T-helper 2 cell treated with Interferon-gamma antibody and Interleukin-4, amounts not matched to agents 5 μg/mL and 100 μg/mL, for 36 hours (primary cell): ENCODE results near the gene RPL7A.

Source experiments
- DNase-seq: peaks from one replicate; pipeline ENCODE4 v3.0.0; 2021; ENCODE audit warnings: low spot score
- H3K27ac Mint-ChIP-seq: one replicate; pipeline ENCODE4 v1.8.0; 2021; ENCODE audit warnings: mild to moderate bottlenecking, mixed read lengths
- H3K27me3 Mint-ChIP-seq: one replicate; pipeline ENCODE4 v1.8.0; 2021; ENCODE audit warnings: low read depth, mixed read lengths
- H3K36me3 Mint-ChIP-seq: one replicate; pipeline ENCODE4 v1.8.0; 2021; ENCODE audit warnings: low read depth, mixed read lengths
- H3K4me1 Mint-ChIP-seq: one replicate; pipeline ENCODE4 v1.8.0; 2021; ENCODE audit warnings: low read depth, mixed read lengths
- H3K4me3 Mint-ChIP-seq: one replicate; pipeline ENCODE4 v1.8.0; 2022; ENCODE audit warnings: mild to moderate bottlenecking, moderate library complexity, mixed read lengths
- H3K9me3 Mint-ChIP-seq: one replicate; pipeline ENCODE4 v1.8.0; 2021; ENCODE audit warnings: mixed read lengths

The RPL7A gene

DNA sequence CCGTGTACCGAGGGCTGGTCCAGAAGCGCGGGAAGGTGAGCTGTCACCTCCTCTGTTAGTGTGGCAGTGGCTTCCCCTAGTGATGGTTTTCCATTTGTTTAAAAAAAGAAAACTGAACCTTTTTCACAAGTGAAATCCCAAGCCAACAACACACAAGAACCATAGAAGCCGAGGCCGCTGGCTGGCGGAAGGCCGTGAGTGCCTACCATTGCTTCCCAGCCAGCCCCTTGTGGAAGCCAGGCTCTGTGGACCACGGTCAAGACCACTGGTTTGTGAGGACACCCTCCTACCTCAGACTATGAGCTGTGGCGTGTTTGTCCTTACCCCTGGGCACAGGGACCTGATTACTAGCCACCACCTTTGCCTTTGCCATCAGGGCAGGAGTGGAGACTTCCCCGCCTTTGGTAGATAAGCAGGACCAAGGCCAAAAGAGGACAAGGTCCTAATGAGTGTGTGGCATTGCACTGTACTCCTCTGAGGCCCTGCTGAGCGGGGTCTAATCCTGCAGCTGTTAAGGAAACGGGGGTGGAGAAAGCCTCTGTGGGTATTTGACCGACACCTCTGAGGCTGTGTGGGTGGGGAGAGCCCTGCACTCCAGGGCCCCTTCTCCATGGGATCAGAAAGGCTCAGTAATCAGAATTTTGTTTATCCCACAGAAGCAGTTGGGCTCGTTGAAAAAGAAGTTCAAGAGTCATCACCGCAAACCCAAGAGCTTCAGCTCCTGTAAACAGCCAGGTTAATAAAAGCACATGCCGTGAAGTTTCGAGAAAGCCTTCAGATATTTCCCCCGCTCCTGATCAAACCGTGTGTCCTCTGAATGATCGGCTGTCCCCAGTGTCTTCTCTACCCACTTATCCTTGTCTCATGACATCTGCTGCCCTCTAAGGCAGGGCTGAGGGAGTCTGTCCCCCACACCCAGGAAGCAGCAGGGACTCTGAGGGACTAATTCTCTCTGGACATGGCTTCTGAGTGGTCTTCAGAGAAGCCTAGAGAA, 12.7 kb downstream of the RPL7A start:
- Mint-ChIP-seq H3K27ac (no peak overlapping the region), H3K36me3 (peaks cover 45% of the 10 kb centered on the region), H3K9me3 (no peaks in the 10 kb centered on the region), H3K4me3 (no peak overlapping the region), H3K27me3 (no peaks in the 10 kb centered on the region), H3K4me1 (peaks cover 15% of the 10 kb centered on the region)
- no peak for DNase-seq

DNA sequence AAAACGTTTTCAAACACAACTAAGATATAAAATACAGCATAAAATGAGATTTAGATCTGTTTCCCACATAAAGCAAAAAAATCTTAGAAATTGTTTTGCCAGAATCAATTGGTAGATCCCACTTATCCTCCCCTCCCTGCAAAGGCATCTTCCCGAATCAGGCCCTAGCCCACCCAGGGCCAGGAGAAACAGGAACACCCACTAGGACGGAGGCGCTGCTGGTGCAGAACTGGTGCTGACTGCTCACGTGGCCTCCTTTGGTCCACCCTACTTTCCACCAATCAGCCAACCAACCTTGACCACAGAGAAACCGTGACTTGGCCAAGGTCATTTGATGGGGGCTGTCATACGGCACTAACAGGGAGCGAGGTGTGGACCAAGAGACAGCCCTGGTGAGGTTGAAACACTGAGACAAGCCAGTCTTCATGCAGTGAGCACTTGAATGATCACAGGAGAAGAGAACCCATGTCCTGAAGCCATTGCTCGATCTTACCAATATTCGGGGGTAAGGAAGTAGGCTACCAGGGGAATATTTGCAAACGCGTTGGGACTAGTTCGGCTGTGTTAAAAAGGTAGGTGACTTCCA, 13.6 kb downstream of the RPL7A start:
- Mint-ChIP-seq H3K4me1 (peaks cover 15% of the 10 kb centered on the region), H3K9me3 (no peaks in the 10 kb centered on the region), H3K36me3 (peaks cover 52% of the 10 kb centered on the region), H3K27me3 (no peaks in the 10 kb centered on the region), H3K27ac (no peak overlapping the region), H3K4me3 (no peak overlapping the region)
- no peak for DNase-seq

DNA sequence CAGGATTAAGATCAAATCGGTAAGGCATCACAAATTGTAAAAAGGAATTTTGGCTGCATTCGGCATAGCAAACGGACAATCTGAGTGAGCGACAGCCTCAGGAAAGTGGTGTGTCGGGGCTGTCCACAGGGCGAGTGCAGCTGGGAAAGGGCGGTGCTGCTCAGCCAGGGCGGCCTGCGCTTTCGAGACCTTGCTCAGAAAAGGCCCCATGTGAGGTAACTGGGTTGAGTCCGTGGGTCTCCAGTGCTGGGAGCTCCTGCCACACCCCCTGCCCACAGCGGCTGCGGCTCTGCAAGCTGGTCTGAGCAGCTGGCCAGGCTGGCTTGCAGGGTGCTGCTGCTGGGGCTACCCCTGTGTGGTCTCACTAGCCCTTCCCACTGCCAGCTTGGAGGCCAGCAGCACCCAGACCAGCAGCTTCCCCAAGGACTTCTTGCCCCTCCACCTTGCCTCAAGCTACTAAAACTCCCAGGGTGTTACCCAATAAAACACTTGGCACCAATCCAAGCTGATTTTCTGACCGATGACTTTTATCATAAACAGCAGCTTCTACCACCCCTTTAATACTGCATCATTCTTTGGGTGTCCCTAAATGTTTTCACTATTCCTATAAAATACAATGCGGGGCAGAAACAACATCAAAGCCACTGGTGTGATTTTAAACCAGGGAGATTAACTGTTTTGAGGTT, 14.5 kb downstream of the RPL7A start:
- peak overlapping the region; percentile 21 for H3K27ac Mint-ChIP-seq
- no peak overlapping the region for H3K4me3 Mint-ChIP-seq
- H3K36me3 Mint-ChIP-seq = peaks cover 55% of the 10 kb centered on the region

DNA sequence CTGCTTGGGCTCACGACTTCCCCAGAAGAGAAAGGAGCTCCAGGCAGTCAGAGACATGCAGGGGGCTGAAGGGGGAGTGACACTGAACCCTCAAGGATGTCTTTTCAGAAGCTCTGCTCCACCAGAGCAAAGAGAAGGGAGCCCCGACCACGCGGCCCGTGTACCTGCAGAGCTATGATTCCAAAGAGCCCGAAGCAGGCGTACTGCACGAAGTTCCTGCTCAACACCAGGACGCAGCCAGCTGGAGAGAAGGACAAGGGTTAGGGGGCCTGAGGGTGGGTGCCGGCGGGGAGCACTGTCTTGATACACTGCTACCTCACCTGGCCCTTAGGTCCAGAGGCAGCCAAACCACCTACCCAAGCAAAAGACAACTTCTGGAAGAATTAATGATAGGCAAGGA, 18.4 kb downstream of the RPL7A start:
- peaks cover 71% of the 10 kb centered on the region for H3K36me3 Mint-ChIP-seq
- no peak overlapping the region for H3K4me3 Mint-ChIP-seq
- H3K27ac Mint-ChIP-seq = no peak overlapping the region
- no peaks in the 10 kb centered on the region for H3K27me3 Mint-ChIP-seq
- H3K9me3 Mint-ChIP-seq = no peaks in the 10 kb centered on the region
- peaks cover 36% of the 10 kb centered on the region for H3K4me1 Mint-ChIP-seq
- no peak for DNase-seq

More for the DNA sequence above, 14.5 kb downstream of the RPL7A start:
- Mint-ChIP-seq H3K27me3 (no peaks in the 10 kb centered on the region), H3K9me3 (no peaks in the 10 kb centered on the region), H3K4me1 (peaks cover 17% of the 10 kb centered on the region)
- DNase-seq = no peak

DNA sequence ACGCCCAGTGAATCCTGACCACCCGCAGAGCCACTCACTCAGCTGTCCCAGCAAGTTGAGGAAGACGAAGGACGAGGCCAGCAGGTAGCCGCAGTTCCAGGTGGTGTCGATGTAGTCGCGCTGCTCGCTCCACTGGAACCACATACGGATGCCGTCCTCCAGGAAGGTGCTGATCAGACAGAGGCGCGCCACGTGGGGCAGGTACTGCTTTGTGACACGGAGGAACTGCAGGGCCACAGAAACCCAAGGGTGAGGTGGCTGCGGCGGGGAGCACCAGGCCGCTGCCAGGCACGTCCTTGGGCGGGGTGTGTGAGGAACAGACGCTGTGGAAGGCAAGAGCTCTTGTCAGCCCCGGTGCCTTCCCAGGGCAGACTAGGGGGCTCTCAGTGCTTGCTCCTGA, 19.2 kb downstream of the RPL7A start:
- no peaks in the 10 kb centered on the region for H3K9me3 Mint-ChIP-seq
- no peaks in the 10 kb centered on the region for H3K27me3 Mint-ChIP-seq
- H3K4me1 Mint-ChIP-seq = peaks cover 40% of the 10 kb centered on the region
- peaks cover 67% of the 10 kb centered on the region for H3K36me3 Mint-ChIP-seq
- H3K4me3 Mint-ChIP-seq = no peak overlapping the region
- H3K27ac Mint-ChIP-seq = peak overlapping the region; percentile 36
- DNase-seq = no peak

DNA sequence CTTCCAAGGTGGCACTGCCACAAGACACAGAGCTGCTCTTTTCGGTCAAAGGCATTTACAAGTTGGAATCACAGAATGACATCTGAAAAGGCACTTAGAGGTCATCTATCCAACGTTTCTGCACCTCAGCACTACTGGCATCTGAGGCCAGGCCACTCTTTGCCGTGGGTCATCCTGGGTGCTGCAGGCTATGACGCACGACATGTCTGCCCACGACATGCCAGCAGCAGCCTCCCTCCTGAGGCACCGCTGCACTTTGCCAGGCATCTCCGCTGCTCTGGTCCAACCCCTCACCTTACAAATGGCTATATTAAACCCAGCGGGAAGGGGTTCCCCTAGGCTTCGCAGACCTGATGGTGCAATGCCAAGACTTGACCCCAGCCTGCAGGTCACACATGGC, 19.8 kb downstream of the RPL7A start:
- no peaks in the 10 kb centered on the region for H3K9me3 Mint-ChIP-seq
- no peak overlapping the region for H3K27ac Mint-ChIP-seq
- H3K4me3 Mint-ChIP-seq = no peak overlapping the region
- no peaks in the 10 kb centered on the region for H3K27me3 Mint-ChIP-seq
- DNase-seq = no peak
- H3K4me1 Mint-ChIP-seq = peaks cover 44% of the 10 kb centered on the region
- peaks cover 70% of the 10 kb centered on the region for H3K36me3 Mint-ChIP-seq

DNA sequence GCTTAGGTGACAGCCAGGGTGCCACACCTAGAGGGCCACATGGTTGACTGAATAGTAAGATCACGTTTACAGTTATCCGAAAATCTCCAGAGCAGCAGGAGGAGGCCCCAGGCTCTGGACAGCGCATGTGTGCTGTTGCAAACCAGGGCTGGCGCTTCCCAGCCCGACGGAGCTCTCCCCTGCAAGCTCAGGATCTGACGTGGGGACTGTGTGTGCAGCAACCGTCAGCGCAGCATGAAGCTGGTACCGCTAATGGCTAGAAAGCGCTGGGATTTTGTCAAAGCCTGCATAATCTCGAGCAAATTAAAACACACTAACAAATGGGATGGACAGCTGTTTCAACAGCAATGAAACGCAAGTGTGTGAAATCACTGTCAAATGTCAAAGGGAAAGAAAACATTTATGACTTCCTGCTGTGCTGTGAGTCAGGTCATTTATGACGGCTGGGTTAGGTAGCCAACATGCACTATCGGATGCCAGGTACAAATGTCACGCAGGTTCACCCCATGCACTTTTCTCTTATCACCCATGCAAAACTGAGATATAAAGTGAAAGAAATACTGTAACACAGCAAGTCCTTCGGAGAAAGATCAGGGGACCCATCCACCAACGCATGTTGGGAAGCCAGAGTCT, 20.3 kb downstream of the RPL7A start:
- peak overlapping the region; percentile 67 for H3K4me3 Mint-ChIP-seq
- no peaks in the 10 kb centered on the region for H3K27me3 Mint-ChIP-seq
- DNase-seq = no peak
- peaks cover 70% of the 10 kb centered on the region for H3K36me3 Mint-ChIP-seq
- peak overlapping the region; percentile 85 for H3K27ac Mint-ChIP-seq
- no peaks in the 10 kb centered on the region for H3K9me3 Mint-ChIP-seq
- peaks cover 49% of the 10 kb centered on the region for H3K4me1 Mint-ChIP-seq

DNA sequence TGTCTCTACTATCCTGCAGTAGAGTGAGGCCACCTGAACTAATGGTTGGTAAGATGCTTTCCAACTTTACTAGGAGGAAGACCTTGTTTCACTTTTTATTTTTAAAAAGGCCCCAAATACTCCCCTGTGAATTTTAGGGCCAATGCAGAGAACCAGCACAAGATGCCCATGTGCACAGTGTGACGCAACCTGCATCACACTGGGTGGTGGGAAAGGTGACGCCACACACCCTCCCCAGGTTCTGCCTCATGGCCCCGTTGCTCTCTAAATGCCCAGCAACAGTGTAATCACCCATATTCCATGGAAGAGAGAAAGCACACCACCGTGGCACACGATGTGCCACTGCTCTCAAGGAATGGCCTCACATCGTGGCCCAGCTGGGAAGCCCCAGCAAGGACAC, 21.4 kb downstream of the RPL7A start:
- H3K36me3 Mint-ChIP-seq = peaks cover 66% of the 10 kb centered on the region
- H3K27ac Mint-ChIP-seq = peak overlapping the region; percentile 85
- DNase-seq = no peak
- H3K9me3 Mint-ChIP-seq = no peaks in the 10 kb centered on the region
- H3K4me3 Mint-ChIP-seq = peak overlapping the region; percentile 67
- no peaks in the 10 kb centered on the region for H3K27me3 Mint-ChIP-seq
- peaks cover 50% of the 10 kb centered on the region for H3K4me1 Mint-ChIP-seq

DNA sequence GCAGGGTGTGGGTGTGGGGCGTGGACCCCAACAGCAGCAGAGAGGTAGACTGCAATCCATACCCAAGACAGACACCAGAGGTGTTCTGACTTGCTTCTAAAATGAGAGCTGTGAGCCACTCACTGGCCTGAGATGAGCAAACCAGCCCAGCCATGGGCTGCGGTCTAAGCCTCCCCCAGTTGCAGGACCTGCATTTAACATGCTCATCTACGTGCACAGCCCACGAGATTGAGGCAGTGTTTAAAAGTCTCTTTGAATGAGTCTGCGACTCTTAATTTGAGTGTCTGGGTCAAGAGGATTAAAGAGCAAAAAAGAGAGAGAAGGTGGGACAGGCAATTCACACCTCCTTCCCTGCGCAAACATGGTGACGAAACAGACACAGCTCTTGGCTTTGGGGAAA, 21.9 kb downstream of the RPL7A start:
- Mint-ChIP-seq H3K9me3 (no peaks in the 10 kb centered on the region), H3K36me3 (peaks cover 70% of the 10 kb centered on the region), H3K27ac (peak overlapping the region; percentile 85), H3K27me3 (no peaks in the 10 kb centered on the region), H3K4me1 (peaks cover 50% of the 10 kb centered on the region), H3K4me3 (peak overlapping the region; percentile 67)
- DNase-seq = no peak

DNA sequence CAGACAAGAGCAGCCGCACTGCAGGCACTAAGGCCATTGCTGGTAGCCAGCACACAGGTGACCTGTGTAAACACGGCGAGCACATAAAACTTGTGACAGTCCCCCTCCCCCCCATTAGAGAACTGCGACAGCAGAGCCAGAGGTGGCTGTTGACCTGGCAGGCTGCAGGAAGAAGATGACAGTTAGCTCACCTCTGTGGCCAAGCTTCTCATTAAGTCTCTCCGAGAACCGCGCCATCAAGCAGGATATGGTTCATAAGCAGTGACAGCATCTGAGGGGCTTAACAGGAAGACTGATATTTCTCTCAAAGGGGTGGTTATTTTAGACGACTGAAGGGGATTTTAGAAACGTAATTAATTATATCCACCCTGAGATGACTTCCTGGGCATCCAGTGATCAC, 22.7 kb downstream of the RPL7A start:
- Mint-ChIP-seq H3K27ac (peak overlapping the region; percentile 85), H3K4me3 (peak overlapping the region; percentile 67), H3K27me3 (no peaks in the 10 kb centered on the region), H3K9me3 (no peaks in the 10 kb centered on the region), H3K4me1 (peaks cover 50% of the 10 kb centered on the region), H3K36me3 (peaks cover 67% of the 10 kb centered on the region)
- DNase-seq = no peak

DNA sequence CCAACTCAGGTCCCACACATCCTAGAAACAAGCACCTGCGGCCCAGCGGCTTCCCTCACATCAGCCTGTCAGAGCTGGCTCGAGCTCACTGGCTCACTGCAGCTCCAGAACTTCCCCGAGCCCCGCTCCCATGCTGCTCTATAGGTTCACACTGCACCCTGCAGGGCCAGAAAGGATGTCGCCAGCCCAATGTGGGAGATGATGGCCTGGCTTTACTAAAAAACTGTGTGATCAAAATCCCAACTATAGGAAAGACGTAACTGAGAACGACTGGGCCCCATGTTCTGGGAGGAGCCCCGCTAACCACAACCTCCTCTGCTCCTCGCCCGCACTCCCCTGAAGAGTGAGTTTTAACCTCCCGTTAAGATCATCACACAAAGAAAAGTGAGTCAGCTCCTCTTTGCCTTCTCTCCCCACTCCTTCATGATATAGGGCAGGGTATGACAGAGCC, 23.3 kb downstream of the RPL7A start:
- no peaks in the 10 kb centered on the region for H3K27me3 Mint-ChIP-seq
- DNase-seq = peak; percentile 87
- peaks cover 61% of the 10 kb centered on the region for H3K36me3 Mint-ChIP-seq
- peak overlapping the region; percentile 85 for H3K27ac Mint-ChIP-seq
- H3K4me3 Mint-ChIP-seq = peak overlapping the region; percentile 67
- H3K9me3 Mint-ChIP-seq = no peaks in the 10 kb centered on the region
- H3K4me1 Mint-ChIP-seq = peaks cover 50% of the 10 kb centered on the region

DNA sequence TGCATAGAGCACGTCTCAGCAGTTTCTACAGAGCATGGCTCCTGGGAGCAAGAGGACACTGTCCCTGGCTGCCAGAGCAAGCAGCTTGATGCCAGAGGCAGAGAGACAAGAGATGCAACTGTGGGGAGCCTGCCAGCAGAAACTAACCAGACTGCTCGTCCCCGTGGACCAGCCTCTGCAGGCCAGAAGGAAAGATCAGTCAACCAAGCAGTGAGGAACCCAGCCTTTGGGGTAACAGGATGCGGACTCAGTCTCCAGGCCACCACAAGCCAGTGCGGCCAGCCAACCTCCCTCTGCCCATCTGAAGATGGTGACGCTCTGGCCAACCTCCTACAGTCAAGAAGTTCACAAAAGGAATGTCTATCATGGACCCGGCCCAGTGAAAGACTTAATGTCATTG, 24.1 kb downstream of the RPL7A start:
- H3K27me3 Mint-ChIP-seq = peaks cover under 1% of the 10 kb centered on the region
- peaks cover 57% of the 10 kb centered on the region for H3K36me3 Mint-ChIP-seq
- peak overlapping the region; percentile 67 for H3K4me3 Mint-ChIP-seq
- no peaks in the 10 kb centered on the region for H3K9me3 Mint-ChIP-seq
- peak overlapping the region; percentile 85 for H3K27ac Mint-ChIP-seq
- H3K4me1 Mint-ChIP-seq = peaks cover 49% of the 10 kb centered on the region
- DNase-seq = no peak

DNA sequence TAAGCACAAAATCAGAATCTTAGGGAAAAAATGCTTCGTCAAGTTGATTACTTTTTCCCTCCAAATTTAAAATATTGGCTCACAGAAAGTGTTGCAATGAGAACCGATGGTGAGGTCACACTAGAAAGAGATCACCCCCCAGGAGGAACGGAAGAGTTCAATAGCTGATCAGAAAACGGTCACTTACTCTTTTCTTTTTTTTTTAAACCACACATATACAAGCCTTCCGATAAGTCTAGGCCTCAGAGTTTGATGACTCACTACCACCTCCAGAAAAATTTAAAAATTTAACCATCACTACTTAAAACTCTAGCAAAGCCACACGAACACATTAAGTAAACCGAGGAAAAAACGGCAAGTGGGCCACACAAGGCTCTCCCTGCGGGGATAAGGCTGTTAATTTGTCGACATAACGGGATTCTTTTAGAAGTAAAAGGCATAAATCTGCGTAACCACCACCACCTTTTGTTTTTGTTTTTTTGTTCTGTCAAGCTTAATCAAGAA, 26.6 kb downstream of the RPL7A start:
- peak overlapping the region; percentile 98 for H3K27ac Mint-ChIP-seq
- peak overlapping the region; percentile 89 for H3K4me3 Mint-ChIP-seq
- peak; percentile 39 for DNase-seq
- H3K4me1 Mint-ChIP-seq = peaks cover 43% of the 10 kb centered on the region
- H3K36me3 Mint-ChIP-seq = peaks cover 44% of the 10 kb centered on the region
- no peaks in the 10 kb centered on the region for H3K9me3 Mint-ChIP-seq
- peaks cover 5% of the 10 kb centered on the region for H3K27me3 Mint-ChIP-seq
